K562 (cell line): ENCODE data around the gene TMEM72. TPM values are rescaled to one million over a fixed set of nuclear protein-coding genes. Genes with fewer than 3 reads are reported as not detected.

Experiments used
- ATAC-seq: fragments of 200-7000 bp; cut with Tn5 transposase; 3 replicates; pipeline ENCODE4 v1.9.1; 2020; ENCODE audit warnings: moderate library complexity
- BruUV-seq: library from RNA; stranded (reverse); fragments of 400-500 nt; replicated peaks from 2 replicates; lab custom pipeline; 2021; lab: Mats Ljungman, UMichigan
- CTCF ChIA-PET: fragments of 300-600 bp; formaldehyde crosslinking; extraction: SDS; loops from one replicate; lab custom pipeline; 2021; ENCODE audit warnings: low intra/inter-chr PET ratio; lab: Yijun Ruan, JAX
- POLR2A ChIA-PET: fragments of 300-600, 350-650 bp; sonication (Branson Sonifier 250); formaldehyde crosslinking; extraction: SDS; loops from one replicate; lab custom pipeline; 2021; ENCODE audit warnings: antibody characterized with exemption, inconsistent platforms; lab: Yijun Ruan, JAX
- DNase-seq, 4 experiments: peaks; one replicate each; pipeline versions ENCODE4 v3.0.0 to v3.0.0-alpha.2; 2011 to 2018; ENCODE audit warnings: low spot score in 3 of 4, mixed read lengths in 3 of 4; ENCODE audit errors: extremely low read depth in 1 of 4
- FAIRE-seq: peaks from 2 replicates; lab custom pipeline; 2011; peaks lifted over from hg19 to GRCh38; lab: Jason Lieb, UNC
- H2AFZ ChIP-seq: 2 replicates; pipeline ENCODE4 v1.6.0; 2011; ENCODE audit warnings: low read depth, low read length, control low read depth, inconsistent platforms
- H3K27ac ChIP-seq: fragments of 200-600 bp; 3 replicates; pipeline ENCODE4 v1.8.0; 2011; ENCODE audit warnings: low read depth, mild to moderate bottlenecking, control low read depth, inconsistent platforms, low read length, moderate library complexity, mixed read lengths; ENCODE audit errors: extremely low read depth
- H3K27me3 ChIP-seq, 2 experiments: fragments of 300-600 bp in 1 of 2; 2 replicates in 1 of 2; 3 replicates in 1 of 2; pipeline versions ENCODE4 v1.6.0 to v1.8.0; 2011; ENCODE audit warnings: inconsistent platforms in 2 of 2, low read length in 2 of 2, mild to moderate bottlenecking in 1 of 2, mixed read lengths in 1 of 2, moderate library complexity in 1 of 2; ENCODE audit not compliant: control insufficient read depth in 2 of 2, insufficient read depth in 2 of 2
- H3K36me3 ChIP-seq: fragments of 300-600 bp; 3 replicates; pipeline ENCODE4 v1.8.0; 2011; ENCODE audit warnings: mild to moderate bottlenecking, low read length, inconsistent platforms; ENCODE audit not compliant: control insufficient read depth, insufficient read depth
- H3K4me1 ChIP-seq, 2 experiments: fragments of 200-600 bp in 1 of 2; replicated peaks in 1 of 2; 2 replicates in 1 of 2; 3 replicates in 1 of 2; pipeline versions ENCODE4 v1.5.1 to v1.8.0; 2011; ENCODE audit warnings: inconsistent platforms in 2 of 2, low read length in 2 of 2, mild to moderate bottlenecking in 1 of 2, mixed read lengths in 1 of 2, moderate library complexity in 1 of 2; ENCODE audit not compliant: control insufficient read depth in 2 of 2, insufficient read depth in 2 of 2
- H3K4me2 ChIP-seq: 2 replicates; pipeline ENCODE4 v1.6.1; 2011; ENCODE audit warnings: low read length, control low read depth, inconsistent platforms, mixed read lengths; ENCODE audit not compliant: insufficient read depth
- H3K4me3 ChIP-seq: fragments of 200-600 bp; sonication (generic), shearing (Covaris generic); 2 replicates; pipeline ENCODE4 v1.5.1; 2016; ENCODE audit warnings: control low read depth, inconsistent platforms
- H3K79me2 ChIP-seq: fragments of 200-600 bp; 3 replicates; pipeline ENCODE4 v1.8.0; 2011; ENCODE audit warnings: low read length, inconsistent platforms; ENCODE audit not compliant: control insufficient read depth, insufficient read depth
- H3K9ac ChIP-seq, 2 experiments: 2 replicates each; pipeline versions ENCODE4 v1.6.0 to v1.6.1; 2011; ENCODE audit warnings: low read depth in 2 of 2, low read length in 2 of 2, control low read depth in 1 of 2, inconsistent platforms in 1 of 2, mild to moderate bottlenecking in 1 of 2, mixed read lengths in 1 of 2; ENCODE audit not compliant: insufficient read depth in 1 of 2
- H3K9me1 ChIP-seq: one replicate; pipeline ENCODE4 v1.6.0; 2011; ENCODE audit warnings: inconsistent platforms, mild to moderate bottlenecking, low read length, moderate library complexity; ENCODE audit not compliant: control insufficient read depth, insufficient read depth
- H3K9me3 ChIP-seq: replicated peaks from 2 replicates; pipeline ENCODE4 v1.5.1; 2011; ENCODE audit warnings: low read depth, low read length, inconsistent platforms; ENCODE audit not compliant: control insufficient read depth, insufficient read depth
- H4K20me1 ChIP-seq: replicated peaks from 2 replicates; pipeline ENCODE4 v1.6.1; 2011; ENCODE audit warnings: low read length, inconsistent platforms, mixed read lengths; ENCODE audit not compliant: control insufficient read depth, insufficient read depth
- MAFK ChIP-seq: IDR thresholded peaks from 2 replicates; pipeline ENCODE4 v1.6.1; 2011; ENCODE audit warnings: low read length, improper control_type of control experiment
- SREBF2 ChIP-seq: sonication (generic); formaldehyde crosslinking; IDR thresholded peaks from 2 replicates; pipeline ENCODE4 v1.4.0; 2020; ENCODE audit warnings: mild to moderate bottlenecking, missing genetic modification reagents
- WGBS: fragments of 100-300 bp; shearing (Covaris generic); methylation state at CpG from one replicate; pipeline ENCODE4 v1.1.6; 2016; ENCODE audit warnings: low coverage, mixed read lengths; ENCODE audit not compliant: insufficient coverage; ENCODE audit errors: missing lambda C conversion rate; 5-methylcytosine and 5-hydroxymethylcytosine counted together
- in situ Hi-C: fragments of 300-500 bp; cut with MboI; formaldehyde crosslinking; loops from 4 replicates; pipeline ENCODE4 v1.15.0; 2018; ENCODE audit warnings: inconsistent platforms, mixed read lengths
- intact Hi-C: fragments of 100-400 bp; cut with micrococcal nuclease; formaldehyde crosslinking; loops from 2 replicates; pipeline ENCODE4 v1.14.2; 2022
- polyA plus RNA-seq, 8 experiments: library from polyadenylated mRNA; depleted of rRNA in 4 of 8; stranded (reverse) in 5 of 8; unstranded in 3 of 8; fragments of >200 nt; fragmentation: Nextera tagmentation in 2 of 8; fragmentation: Illumina TruSeq in 1 of 8; extraction: Ambion mirVana in 2 of 8; extraction: Trizol in 1 of 8; gene quantifications; 2 replicates each; pipeline versions ENCODE4 v1.2.1 to v1.2.3, GENCODE V29; 2011 to 2014; ENCODE audit warnings: inconsistent platforms in 1 of 8, missing spikeins in 1 of 8
- total RNA-seq, 7 experiments: library from RNA; depleted of rRNA in 6 of 7; stranded (reverse); fragments of >200 nt in 6 of 7; fragmentation: Illumina TruSeq in 2 of 7; extraction: Trizol in 2 of 7; gene quantifications; 2 replicates each; pipeline versions ENCODE4 v1.2.1 to v1.2.3, GENCODE V29; 2011 to 2021; ENCODE audit warnings: low replicate concordance in 1 of 7
- TF ChIP-seq, protein P1 (sequence below): sonication (generic); formaldehyde crosslinking; IDR thresholded peaks from 2 replicates; pipeline ENCODE4 v1.8.0; 2023; ENCODE audit warnings: mild to moderate bottlenecking, missing genetic modification reagents

TMEM72 gene
- total and polyA plus RNA-seq, 9 of the 15 experiments (the other 6 are each of a cell fraction or from before 2014, with no cell fraction given) = not detected

DNA sequence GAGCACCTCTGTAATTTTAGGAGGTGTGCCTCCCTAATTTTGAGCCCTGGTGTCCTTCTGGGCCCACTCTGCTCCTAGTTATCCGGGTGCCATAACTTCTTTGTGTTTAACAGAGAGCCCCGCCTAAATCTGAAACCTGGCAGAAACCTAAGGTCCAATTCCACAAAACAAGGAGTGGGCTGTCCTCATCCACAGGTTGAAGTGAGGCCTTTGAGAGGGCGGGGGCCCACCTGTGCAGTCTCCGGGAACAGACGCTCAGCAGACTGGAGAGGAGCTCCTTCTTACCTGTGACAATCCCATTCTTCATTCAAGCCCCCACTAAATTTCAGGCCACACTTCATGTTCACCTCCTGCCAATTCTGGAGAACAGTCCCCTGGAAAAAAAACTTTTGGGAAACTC is 10.9 kb downstream of the TMEM72 start:
- no peak overlapping the region for H3K27ac ChIP-seq
- H3K36me3 ChIP-seq = no peaks in the 10 kb centered on the region
- no peak for TF ChIP-seq SREBF2 (CRISPR knock-in tag)
- TF ChIP-seq MAFK = no peak
- TF ChIP-seq, protein P1, sequence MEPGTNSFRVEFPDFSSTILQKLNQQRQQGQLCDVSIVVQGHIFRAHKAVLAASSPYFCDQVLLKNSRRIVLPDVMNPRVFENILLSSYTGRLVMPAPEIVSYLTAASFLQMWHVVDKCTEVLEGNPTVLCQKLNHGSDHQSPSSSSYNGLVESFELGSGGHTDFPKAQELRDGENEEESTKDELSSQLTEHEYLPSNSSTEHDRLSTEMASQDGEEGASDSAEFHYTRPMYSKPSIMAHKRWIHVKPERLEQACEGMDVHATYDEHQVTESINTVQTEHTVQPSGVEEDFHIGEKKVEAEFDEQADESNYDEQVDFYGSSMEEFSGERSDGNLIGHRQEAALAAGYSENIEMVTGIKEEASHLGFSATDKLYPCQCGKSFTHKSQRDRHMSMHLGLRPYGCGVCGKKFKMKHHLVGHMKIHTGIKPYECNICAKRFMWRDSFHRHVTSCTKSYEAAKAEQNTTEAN (CRISPR knock-in tag) = no peak
- H4K20me1 ChIP-seq = no peaks in the 10 kb centered on the region
- in situ Hi-C loops (no loop called here), intact Hi-C loops (no loop called here)
- H2AFZ ChIP-seq = no peak overlapping the region
- BruUV-seq = no TSS peak
- no peak for FAIRE-seq
- DNase-seq = no peak
- no peak overlapping the region for H3K4me3 ChIP-seq
- H3K79me2 ChIP-seq = no peaks in the 10 kb centered on the region
- no peak overlapping the region for H3K9ac ChIP-seq
- H3K4me1 ChIP-seq = peaks cover 0 to 5% of the 10 kb centered on the region in 2 experiments; a peak in 1 of 5 replicates
- H3K9me3 ChIP-seq = no peaks in the 10 kb centered on the region
- peaks cover 0 to 42% of the 10 kb centered on the region in 2 experiments; a peak in 3 of 5 replicates for H3K27me3 ChIP-seq
- CTCF ChIA-PET = no interaction called here
- WGBS = 3% methylated on average over 5 of the region's 5 CpGs
- H3K4me2 ChIP-seq = no peak overlapping the region
- ATAC-seq = no peak
- POLR2A ChIA-PET = no interaction called here
- no peaks in the 10 kb centered on the region for H3K9me1 ChIP-seq
